ENCODE results near the gene GYG2. TPM values are rescaled to one million over a fixed set of nuclear protein-coding genes. Genes with fewer than 3 reads are reported as not detected.
"Not testable (repeated sequence)": the region's sequence is repeated elsewhere in the genome, so short reads cannot be mapped to it uniquely, and the experiment has no call there.

The GYG2 gene
- total RNA-seq, 6 experiments from 2014 or later, result 0.35 to 0.79 (median 0.51) TPM; not detected in 2

GRCh38 chrX:2784026-2784425, 44.7 kb upstream of the GYG2 start:
- DNase-seq, result no peak
- Mint-ChIP-seq H3K36me3 (ENCODE audit: low read depth) (no peaks in the 10 kb centered on the region), H3K4me1 (ENCODE audit: low read depth) (peaks cover 5% of the 10 kb centered on the region; the same call in 1 of the 2 replicates), H3K4me3 (no peak overlapping the region), H3K27me3 (ENCODE audit: insufficient read depth) (peaks cover 7% of the 10 kb centered on the region), H3K9me3 (no peaks in the 10 kb centered on the region), H3K27ac (no peak overlapping the region)
- TF ChIP-seq, protein P1, sequence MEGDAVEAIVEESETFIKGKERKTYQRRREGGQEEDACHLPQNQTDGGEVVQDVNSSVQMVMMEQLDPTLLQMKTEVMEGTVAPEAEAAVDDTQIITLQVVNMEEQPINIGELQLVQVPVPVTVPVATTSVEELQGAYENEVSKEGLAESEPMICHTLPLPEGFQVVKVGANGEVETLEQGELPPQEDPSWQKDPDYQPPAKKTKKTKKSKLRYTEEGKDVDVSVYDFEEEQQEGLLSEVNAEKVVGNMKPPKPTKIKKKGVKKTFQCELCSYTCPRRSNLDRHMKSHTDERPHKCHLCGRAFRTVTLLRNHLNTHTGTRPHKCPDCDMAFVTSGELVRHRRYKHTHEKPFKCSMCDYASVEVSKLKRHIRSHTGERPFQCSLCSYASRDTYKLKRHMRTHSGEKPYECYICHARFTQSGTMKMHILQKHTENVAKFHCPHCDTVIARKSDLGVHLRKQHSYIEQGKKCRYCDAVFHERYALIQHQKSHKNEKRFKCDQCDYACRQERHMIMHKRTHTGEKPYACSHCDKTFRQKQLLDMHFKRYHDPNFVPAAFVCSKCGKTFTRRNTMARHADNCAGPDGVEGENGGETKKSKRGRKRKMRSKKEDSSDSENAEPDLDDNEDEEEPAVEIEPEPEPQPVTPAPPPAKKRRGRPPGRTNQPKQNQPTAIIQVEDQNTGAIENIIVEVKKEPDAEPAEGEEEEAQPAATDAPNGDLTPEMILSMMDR (IDR thresholded peaks at IDR 0.05), result no peak

DNA sequence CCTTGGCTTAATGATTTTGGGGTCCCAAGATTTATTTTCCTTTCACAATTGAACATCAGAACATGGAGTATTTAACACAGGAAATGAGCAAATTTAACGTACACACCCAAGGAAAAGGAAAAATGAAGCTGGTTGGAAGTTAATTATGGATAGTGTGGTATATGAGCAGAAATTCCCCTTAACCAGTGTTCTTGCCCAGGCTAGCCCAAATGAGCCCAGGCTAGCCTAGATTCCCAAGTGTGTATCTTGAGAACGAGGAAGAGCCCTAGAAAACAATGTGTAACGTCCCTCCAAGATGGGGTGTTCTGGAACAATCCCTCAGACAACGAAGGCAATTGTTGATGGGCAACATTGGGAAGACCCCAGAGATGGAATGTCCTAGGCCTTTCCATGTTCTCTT, 43.2 kb upstream of the GYG2 start:
- Mint-ChIP-seq H3K4me3 (no peak overlapping the region), H3K4me1 (ENCODE audit: low read depth) (peaks cover 5% of the 10 kb centered on the region; the same call in 1 of the 2 replicates), H3K9me3 (no peaks in the 10 kb centered on the region), H3K27ac (no peak overlapping the region), H3K36me3 (ENCODE audit: low read depth) (no peaks in the 10 kb centered on the region), H3K27me3 (ENCODE audit: insufficient read depth) (peaks cover 7% of the 10 kb centered on the region)
- no peak for DNase-seq
- TF ChIP-seq, protein P1 (IDR thresholded peaks at IDR 0.05), result no peak

DNA sequence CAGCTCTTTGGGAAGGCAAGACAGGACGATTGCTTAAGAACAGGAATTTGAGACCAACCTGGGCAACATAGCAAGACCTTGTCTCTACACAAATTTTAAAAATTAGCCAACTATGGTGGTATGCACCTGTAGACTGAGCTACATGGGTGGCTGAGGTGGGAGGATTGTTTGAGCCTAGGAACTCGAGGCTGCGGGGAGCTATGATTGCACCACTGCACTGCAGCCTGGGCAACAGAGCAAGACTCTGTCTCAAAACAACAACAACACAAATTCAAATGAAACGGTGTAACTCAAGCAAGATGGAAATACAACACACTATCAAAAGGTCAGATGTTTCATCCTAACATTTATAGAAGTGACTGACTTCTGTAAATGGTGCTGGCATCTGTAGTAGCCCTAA, 39.8 kb upstream of the GYG2 start:
- no peaks in the 10 kb centered on the region for H3K36me3 Mint-ChIP-seq (ENCODE audit: low read depth)

GRCh38 chrX:2789569-2789968, 39.2 kb upstream of the GYG2 start:
- no peaks in the 10 kb centered on the region for H3K9me3 Mint-ChIP-seq
- H3K4me3 Mint-ChIP-seq, result no peak overlapping the region
- H3K27ac Mint-ChIP-seq, result no peak overlapping the region
- no peaks in the 10 kb centered on the region for H3K36me3 Mint-ChIP-seq (ENCODE audit: low read depth)
- H3K4me1 Mint-ChIP-seq (ENCODE audit: low read depth), result peaks cover 4% of the 10 kb centered on the region; the same call in 1 of the 2 replicates
- no peak for DNase-seq
- TF ChIP-seq, protein P1 (IDR thresholded peaks at IDR 0.05), result no peak
- peaks cover 2% of the 10 kb centered on the region for H3K27me3 Mint-ChIP-seq (ENCODE audit: insufficient read depth)

More for the DNA sequence above, 39.8 kb upstream of the GYG2 start:
- H3K27ac Mint-ChIP-seq, result no peak overlapping the region
- H3K4me1 Mint-ChIP-seq (ENCODE audit: low read depth), result peaks cover 5% of the 10 kb centered on the region; the same call in 1 of the 2 replicates
- no peak for DNase-seq
- TF ChIP-seq, protein P1 (IDR thresholded peaks at IDR 0.05), result no peak
- H3K27me3 Mint-ChIP-seq (ENCODE audit: insufficient read depth), result peaks cover 2% of the 10 kb centered on the region
- no peaks in the 10 kb centered on the region for H3K9me3 Mint-ChIP-seq
- H3K4me3 Mint-ChIP-seq, result no peak overlapping the region

- H3K4me1 Mint-ChIP-seq (ENCODE audit: low read depth), result no peaks in the 10 kb centered on the region
- H3K4me3 Mint-ChIP-seq, result no peak overlapping the region
- TF ChIP-seq, protein P1 (IDR thresholded peaks at IDR 0.05), result no peak
- H3K27me3 Mint-ChIP-seq (ENCODE audit: insufficient read depth), result peaks cover 2% of the 10 kb centered on the region; the same call in 1 of the 2 replicates
- H3K9me3 Mint-ChIP-seq, result no peaks in the 10 kb centered on the region
- DNase-seq, result no peak
- no peak overlapping the region for H3K27ac Mint-ChIP-seq
- H3K36me3 Mint-ChIP-seq (ENCODE audit: low read depth), result no peaks in the 10 kb centered on the region
Observed at GRCh38 chrX:2793752-2794151, 35.0 kb upstream of the GYG2 start.

GRCh38 chrX:2794336-2794735, 34.4 kb upstream of the GYG2 start:
- no peak for DNase-seq
- H3K9me3 Mint-ChIP-seq, result no peaks in the 10 kb centered on the region
- no peak overlapping the region for H3K4me3 Mint-ChIP-seq
- H3K27me3 Mint-ChIP-seq (ENCODE audit: insufficient read depth), result peaks cover 2% of the 10 kb centered on the region; the same call in 1 of the 2 replicates
- TF ChIP-seq, protein P1 (IDR thresholded peaks at IDR 0.05), result no peak
- H3K27ac Mint-ChIP-seq, result no peak overlapping the region
- no peaks in the 10 kb centered on the region for H3K4me1 Mint-ChIP-seq (ENCODE audit: low read depth)
- no peaks in the 10 kb centered on the region for H3K36me3 Mint-ChIP-seq (ENCODE audit: low read depth)

- not testable (repeated sequence) for H3K27me3 Mint-ChIP-seq (ENCODE audit: insufficient read depth); H3K27ac Mint-ChIP-seq; H3K4me1 Mint-ChIP-seq (ENCODE audit: low read depth); DNase-seq; H3K9me3 Mint-ChIP-seq; H3K36me3 Mint-ChIP-seq (ENCODE audit: low read depth)
- H3K4me3 Mint-ChIP-seq, result peak overlapping the region; percentile 66; the same call in 1 of the 2 replicates
Observed at GRCh38 chrX:2796808-2797207, 31.9 kb upstream of the GYG2 start.

Measured in HFFc6 (cell line).